Measurements from ENCODE around the gene NFYC. TPM values are rescaled to one million over a fixed set of nuclear protein-coding genes. Genes with fewer than 3 reads are reported as not detected.
"Not testable (repeated sequence)": the region's sequence is repeated elsewhere in the genome, so short reads cannot be mapped to it uniquely, and the experiment has no call there.

The NFYC gene
- total RNA-seq, 1 donor from 2014 or later, result 56.0 TPM

GRCh38 chr1:40701684-40702083 is 10.2 kb downstream of the NFYC start:
- DNase-seq (no peak), ATAC-seq (no peak)
- H3K36me3 ChIP-seq, result no peaks in the 10 kb centered on the region
- H3K4me1 ChIP-seq, result peaks cover 25% of the 10 kb centered on the region
- no peak overlapping the region for H3K27ac ChIP-seq
- no peaks in the 10 kb centered on the region for H3K9me3 ChIP-seq
- H3K4me3 ChIP-seq, result no peak overlapping the region
- H3K27me3 ChIP-seq, result no peaks in the 10 kb centered on the region
- TF ChIP-seq, protein P1, sequence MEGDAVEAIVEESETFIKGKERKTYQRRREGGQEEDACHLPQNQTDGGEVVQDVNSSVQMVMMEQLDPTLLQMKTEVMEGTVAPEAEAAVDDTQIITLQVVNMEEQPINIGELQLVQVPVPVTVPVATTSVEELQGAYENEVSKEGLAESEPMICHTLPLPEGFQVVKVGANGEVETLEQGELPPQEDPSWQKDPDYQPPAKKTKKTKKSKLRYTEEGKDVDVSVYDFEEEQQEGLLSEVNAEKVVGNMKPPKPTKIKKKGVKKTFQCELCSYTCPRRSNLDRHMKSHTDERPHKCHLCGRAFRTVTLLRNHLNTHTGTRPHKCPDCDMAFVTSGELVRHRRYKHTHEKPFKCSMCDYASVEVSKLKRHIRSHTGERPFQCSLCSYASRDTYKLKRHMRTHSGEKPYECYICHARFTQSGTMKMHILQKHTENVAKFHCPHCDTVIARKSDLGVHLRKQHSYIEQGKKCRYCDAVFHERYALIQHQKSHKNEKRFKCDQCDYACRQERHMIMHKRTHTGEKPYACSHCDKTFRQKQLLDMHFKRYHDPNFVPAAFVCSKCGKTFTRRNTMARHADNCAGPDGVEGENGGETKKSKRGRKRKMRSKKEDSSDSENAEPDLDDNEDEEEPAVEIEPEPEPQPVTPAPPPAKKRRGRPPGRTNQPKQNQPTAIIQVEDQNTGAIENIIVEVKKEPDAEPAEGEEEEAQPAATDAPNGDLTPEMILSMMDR (IDR thresholded peaks at IDR 0.05), result no peak
- intact Hi-C loops (cut with DNase I), result no loop called here

DNA sequence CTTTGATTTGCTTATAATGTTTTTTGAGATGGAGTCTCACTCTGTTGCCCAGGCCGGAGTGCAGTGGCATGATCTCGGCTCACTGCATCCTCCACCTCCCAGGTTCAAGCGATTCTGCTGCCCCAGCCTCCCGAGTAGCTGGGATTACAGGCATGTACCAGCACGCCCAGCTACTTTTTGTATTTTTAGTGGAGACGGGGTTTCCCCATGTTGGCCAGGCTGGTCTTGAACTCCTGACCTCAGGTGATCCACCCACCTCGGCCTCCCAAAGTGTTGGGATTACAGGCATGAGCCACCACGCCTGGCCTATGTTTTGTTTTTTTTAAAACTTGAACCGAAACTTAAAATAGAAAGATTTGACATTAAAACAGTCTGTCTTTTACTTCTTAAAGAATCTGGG is 11.3 kb downstream of the NFYC start:
- ATAC-seq; H3K27me3 ChIP-seq; intact Hi-C loops (cut with DNase I); H3K9me3 ChIP-seq; H3K4me3 ChIP-seq; DNase-seq; H3K36me3 ChIP-seq: not testable (repeated sequence)
- Histone ChIP-seq H3K27ac (peak overlapping the region; percentile 6), H3K4me1 (peaks cover 16% of the 10 kb centered on the region)

GRCh38 chr1:40703316-40703715 is 11.8 kb downstream of the NFYC start:
- ATAC-seq, result peak; percentile 81
- Histone ChIP-seq H3K27me3 (no peaks in the 10 kb centered on the region), H3K4me1 (peaks cover 18% of the 10 kb centered on the region), H3K9me3 (no peaks in the 10 kb centered on the region), H3K36me3 (no peaks in the 10 kb centered on the region), H3K4me3 (no peak overlapping the region), H3K27ac (peak overlapping the region; percentile 6)
- intact Hi-C loops (cut with DNase I), result no loop called here
- TF ChIP-seq, protein P1 (IDR thresholded peaks at IDR 0.05), result no peak
- DNase-seq, result no peak

DNA sequence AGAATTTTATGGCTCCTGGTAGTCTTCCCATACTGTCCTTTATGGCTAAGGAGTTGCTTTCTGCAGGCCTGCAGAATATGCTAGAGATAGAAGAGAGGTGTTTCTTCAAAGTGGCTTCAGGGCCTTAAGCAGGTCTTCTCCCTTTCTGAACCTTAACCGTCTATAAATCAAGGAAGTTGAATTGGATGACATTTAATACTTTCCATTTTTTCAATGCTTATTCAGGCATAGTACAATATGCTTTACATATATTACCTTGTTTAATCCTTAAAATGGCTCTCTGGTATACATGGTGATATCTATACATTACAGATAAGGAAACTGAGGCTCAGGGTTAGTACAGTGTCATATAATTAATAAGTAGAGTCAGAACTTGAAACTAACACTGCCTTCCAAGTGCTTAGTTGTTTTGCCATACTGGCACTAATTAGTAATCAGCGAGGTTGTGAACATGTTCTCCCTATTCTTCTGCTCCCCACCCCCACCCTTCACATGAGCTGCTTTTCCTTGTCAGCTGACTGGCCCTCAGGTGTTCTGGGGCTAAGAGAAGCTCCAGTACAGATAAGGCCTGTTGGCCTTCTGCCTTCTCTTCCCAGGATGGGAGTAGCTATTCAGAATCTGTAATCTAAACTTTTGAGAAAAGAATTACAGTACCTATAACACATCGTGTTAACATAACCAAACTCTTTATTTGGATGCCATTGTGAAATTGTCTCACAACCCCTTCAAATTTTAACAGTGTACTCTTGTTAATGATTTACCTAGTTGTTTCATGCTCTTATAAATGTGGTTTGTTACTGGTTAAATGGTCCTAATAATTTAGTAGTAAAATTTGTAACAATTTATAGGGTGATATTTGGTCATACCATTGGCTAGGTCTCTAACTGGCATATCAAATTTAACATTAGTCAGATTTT is 13.6 kb downstream of the NFYC start:
- H3K4me1 ChIP-seq, result peaks cover 33% of the 10 kb centered on the region
- no peak for ATAC-seq
- intact Hi-C loops (cut with DNase I), result no loop called here
- no peaks in the 10 kb centered on the region for H3K36me3 ChIP-seq
- H3K4me3 ChIP-seq, result no peak overlapping the region
- DNase-seq, result no peak
- no peaks in the 10 kb centered on the region for H3K27me3 ChIP-seq
- H3K9me3 ChIP-seq, result no peaks in the 10 kb centered on the region
- TF ChIP-seq, protein P1 (IDR thresholded peaks at IDR 0.05), result no peak
- H3K27ac ChIP-seq, result no peak overlapping the region

DNA sequence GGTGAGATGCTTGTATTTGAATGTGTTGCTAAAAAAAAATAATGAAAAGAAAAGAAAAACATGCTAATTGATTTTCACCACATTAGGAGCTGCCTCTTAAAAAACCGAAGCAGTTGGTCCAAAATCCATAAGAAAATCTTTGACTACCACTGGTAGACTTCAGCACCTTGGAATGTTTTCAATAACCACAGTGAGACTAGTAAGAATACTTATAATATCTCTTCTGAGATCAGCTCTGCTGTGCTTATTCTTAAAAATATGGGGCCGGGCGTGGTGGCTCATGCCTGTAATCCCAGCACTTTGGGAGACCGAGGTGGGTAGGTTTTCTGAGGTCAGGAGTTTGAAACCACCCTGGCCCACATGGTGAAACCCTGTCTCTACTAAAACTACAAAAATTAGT is 15.1 kb downstream of the NFYC start:
- intact Hi-C loops (cut with DNase I), result no loop called here
- Histone ChIP-seq H3K27ac (no peak overlapping the region), H3K4me3 (no peak overlapping the region), H3K9me3 (no peaks in the 10 kb centered on the region), H3K4me1 (peaks cover 46% of the 10 kb centered on the region), H3K36me3 (no peaks in the 10 kb centered on the region), H3K27me3 (no peaks in the 10 kb centered on the region)
- TF ChIP-seq, protein P1 (IDR thresholded peaks at IDR 0.05), result no peak
- DNase-seq (no peak), ATAC-seq (no peak)

DNA sequence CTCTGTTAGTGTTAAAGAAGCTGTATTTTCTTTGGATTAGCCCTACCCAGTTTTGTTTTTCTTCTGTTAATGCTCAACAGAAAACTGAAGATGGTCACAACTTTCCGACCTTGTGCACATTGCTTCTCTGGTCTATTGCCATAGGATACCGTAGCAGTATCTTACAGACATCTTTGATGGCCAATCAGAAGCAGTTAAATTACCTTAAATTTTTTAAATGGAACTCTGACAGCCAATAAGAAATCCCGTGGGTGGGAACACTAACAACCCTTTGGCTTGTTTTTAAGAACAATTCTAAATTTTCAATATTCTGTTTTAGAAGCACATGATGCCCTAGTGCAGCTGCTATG is 17.2 kb downstream of the NFYC start:
- Histone ChIP-seq H3K27me3 (no peaks in the 10 kb centered on the region), H3K36me3 (no peaks in the 10 kb centered on the region), H3K4me1 (peaks cover 59% of the 10 kb centered on the region), H3K9me3 (no peaks in the 10 kb centered on the region), H3K4me3 (peak overlapping the region; percentile 62), H3K27ac (peak overlapping the region; percentile 81)
- peak; percentile 27 for ATAC-seq
- intact Hi-C loops (cut with DNase I), result no loop called here
- no peak for DNase-seq
- TF ChIP-seq, protein P1 (IDR thresholded peaks at IDR 0.05), result no peak

Measured in upper lobe of right lung (tissue), 1 donor.